CD4-positive, alpha-beta T cell treated with Interleukin-4 for 4 hours (primary cell): ENCODE data around the gene PPWD1.
A peak's percentile ranks its signal among the peaks of the same experiment; 100 is the strongest.

Source experiments
- DNase-seq: peaks from one replicate; pipeline ENCODE4 v3.0.0-alpha.2; 2020

The PPWD1 gene

DNA sequence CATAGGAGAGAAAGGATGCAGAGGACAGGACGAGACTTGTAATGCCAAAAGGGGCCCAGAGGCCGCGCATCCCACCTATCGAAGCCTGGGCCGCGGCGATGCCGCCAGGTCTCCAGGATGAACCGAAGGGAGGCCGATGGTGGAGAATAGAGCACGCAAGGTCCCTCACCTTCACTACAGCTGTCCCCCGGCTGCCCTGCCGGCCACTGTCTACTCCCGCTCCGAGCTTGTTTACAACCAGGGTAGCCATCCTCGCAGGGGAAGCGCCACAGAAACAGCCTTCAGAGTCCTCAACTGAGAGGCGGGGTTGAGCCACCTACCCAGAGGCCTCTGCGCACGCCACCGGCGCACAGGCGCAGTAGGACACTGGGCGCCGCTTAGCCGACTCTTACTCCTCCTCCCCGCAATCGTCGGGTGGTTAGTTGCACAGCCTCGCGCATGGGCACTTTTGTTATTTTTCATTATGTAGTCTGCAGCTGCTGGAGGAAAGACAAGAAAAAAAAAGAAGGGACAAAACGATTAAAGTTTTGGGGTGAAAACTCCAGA is 61.0 kb downstream of the PPWD1 start, which contains the start of gene TRIM23:
TSS of gene TRIM23 (minus strand) at position 309 of the 546 bp plus-strand sequence. CDS start at position 250, 59 bp downstream.
- peak; percentile 93 for DNase-seq

DNA sequence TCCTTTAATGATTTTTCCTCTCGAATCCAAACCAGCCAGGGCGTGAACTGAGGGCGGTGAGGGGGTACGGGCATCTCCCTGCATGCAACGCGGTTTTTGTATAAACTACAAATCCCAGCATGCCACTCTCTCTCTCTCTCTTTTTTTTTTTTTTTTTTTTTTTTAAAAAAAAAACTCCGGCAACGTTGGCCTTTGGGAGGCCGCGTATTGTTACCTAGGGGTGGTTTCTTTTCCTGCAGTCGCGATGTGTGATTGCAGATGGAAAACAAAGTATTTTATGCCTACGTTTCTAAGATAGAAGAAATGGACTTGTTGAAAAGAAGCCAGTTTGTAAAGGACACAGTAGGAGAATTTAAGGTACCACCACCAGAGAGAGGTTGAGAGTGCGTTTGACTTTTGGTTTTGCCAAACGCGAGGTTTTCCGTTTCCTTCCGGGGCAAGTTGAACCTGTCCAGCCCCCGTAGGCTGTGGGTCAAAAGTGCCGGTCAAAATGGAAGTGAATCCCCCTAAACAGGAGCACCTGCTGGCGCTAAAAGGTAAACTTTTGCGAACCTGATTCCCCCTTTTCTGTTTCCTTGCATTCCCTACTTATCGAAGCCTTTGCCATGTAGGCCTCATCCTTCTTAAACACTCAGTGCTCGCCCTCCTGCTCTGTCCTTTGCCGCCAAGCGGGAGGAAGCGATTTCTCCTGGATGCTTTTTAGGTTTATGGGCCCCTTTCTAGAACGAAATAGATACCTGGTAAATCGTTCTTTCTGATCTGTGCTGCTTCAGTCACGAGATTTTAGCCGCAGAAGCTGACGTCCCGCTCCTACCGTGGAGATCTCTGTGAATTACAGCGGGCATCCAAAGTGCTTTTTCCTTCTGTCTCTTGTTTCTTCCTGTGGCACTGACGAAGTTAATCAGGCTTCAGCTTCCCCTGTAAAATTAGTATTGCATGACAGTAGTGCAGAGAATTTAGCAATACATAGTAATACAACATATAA is 61.8 kb downstream of the PPWD1 start, which contains the start of the genes SHLD3 and TRAPPC13:
TSS of gene SHLD3 (plus strand) at position 457 of the 985 bp plus-strand sequence. CDS start 4,561 bp downstream, outside the sequence.
TSS of gene TRAPPC13 (plus strand) at position 457 of the 985 bp plus-strand sequence. CDS start at position 491, 34 bp downstream.
- peak; percentile 91 for DNase-seq

DNA sequence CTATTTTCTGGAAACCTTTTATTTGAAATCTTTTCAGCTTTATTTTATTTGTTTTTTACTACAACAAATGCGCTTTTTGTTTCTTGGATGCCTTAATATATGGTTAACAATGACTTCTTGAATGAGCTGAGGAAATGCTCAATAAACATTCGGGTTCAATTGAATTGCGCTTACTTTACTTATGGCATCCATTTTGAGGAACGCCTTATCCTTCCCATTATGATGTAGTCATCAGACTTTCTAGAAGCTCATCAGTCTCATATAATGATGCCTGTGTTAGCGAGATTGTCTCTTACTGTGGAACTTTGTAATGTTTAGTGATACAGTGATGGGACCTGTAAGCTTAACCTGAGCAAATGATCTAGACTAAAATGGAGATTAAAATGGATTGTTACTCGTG is 62.6 kb downstream of the PPWD1 start:
- no peak for DNase-seq

DNA sequence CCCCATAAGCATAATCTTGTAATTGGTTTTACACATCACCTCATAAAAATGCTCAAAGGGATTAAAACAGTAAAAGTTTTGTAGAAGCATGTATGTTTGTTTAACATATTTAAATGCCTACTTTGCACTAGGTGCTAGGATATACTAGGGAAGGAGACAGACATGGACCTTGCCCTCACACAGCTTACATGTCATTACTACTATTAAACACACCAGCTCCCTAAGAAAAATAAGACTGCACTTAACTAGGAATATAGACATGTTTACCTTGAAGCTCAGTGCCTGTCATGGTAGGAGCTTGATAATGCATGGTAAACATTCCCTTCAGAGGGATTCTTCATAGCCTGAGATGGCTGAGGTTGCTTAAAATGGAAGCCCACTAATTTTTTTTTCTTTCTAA is 67.9 kb downstream of the PPWD1 start:
- DNase-seq = no peak
